Esophagus squamous epithelium (tissue), 4 donors: ENCODE results near the gene PTPRD.

Experiments used
- CTCF ChIP-seq, 6 experiments: fragments of 450-650 bp in 4 of 6; fragments of 200-600 bp in 2 of 6; sonication (generic) in 2 of 6; IDR thresholded peaks; one replicate each; pipeline ENCODE4 v1.5.1; 2016 to 2019; ENCODE audit warnings: antibody characterized with exemption in 6 of 6, mild to moderate bottlenecking in 4 of 6, moderate library complexity in 4 of 6
- POLR2A ChIP-seq, 4 donors: fragments of 450-650 bp; IDR thresholded peaks; one replicate each; pipeline ENCODE4 v1.6.1; 2017; ENCODE audit warnings: antibody characterized with exemption in 4 of 4, mild to moderate bottlenecking in 4 of 4, moderate library complexity in 3 of 4

- TF ChIP-seq CTCF (IDR thresholded peaks at IDR 0.05) (no peak), POLR2A (IDR thresholded peaks at IDR 0.05) (no peak)
Measured at GRCh38 chr9:9874270-9874669, 738.5 kb downstream of the PTPRD start.
